ENCODE measurements around the gene CCDC71. TPM values are rescaled to one million over a fixed set of nuclear protein-coding genes. Genes with fewer than 3 reads are reported as not detected.

Gene CCDC71
- total and polyA plus RNA-seq, 5 donors from 2014 or later, result 0.76 to 12.9 (median 1.7) TPM

DNA sequence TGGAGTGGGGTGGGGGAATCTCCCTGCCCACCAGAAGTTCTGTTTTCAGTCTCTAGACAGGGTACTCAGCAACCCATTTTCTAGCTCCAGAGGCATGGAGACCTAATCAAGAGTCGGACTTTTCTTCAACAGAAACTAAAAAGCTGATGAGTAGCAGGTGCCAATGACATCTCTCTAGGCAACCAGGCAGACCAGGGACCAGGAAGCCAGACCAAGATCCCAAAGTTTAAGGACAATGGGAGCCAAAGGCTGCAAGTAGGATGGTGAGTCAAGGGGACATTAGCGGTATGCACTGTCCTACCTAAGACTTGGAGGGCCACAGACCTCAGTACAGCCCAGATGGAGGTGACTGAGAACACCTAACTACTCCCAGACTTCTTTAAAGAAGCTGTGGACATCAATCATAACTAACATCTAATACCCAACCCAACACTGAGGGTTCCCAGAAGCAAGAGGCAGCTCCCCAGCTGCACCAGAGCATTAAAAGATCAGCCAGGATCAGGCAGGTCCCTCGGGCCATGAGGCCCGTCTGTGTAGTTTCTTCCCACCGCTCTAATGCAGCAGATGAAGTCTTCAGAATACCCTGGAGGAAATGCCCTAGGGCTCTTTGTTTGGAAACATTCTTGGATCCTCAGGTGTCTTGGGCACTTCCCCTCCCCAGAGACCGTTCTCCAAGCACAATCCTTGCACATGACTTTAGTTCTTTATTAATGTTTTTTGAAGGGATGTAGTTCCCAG lies 979 bp downstream of the CCDC71 start:
- Mint-ChIP-seq H3K9me3 (peaks cover 0 to 3% (median 0%) of the 10 kb centered on the region in 7 donors), H3K36me3 (peaks cover 11% of the 10 kb centered on the region), H3K27ac (peak overlapping the region; percentile 90 to 93 (median 92)), H3K4me3 (peak overlapping the region; percentile 90 to 98 (median 92)), H3K27me3 (peaks cover 14% of the 10 kb centered on the region), H3K4me1 (peaks cover 7 to 36% (median 20%) of the 10 kb centered on the region in 4 donors)
- Histone ChIP-seq H3K9me3 (ENCODE audit: control insufficient read depth in 2 of 2, low read length in 2 of 2) (peaks cover 0 to 4% of the 10 kb centered on the region in 2 experiments), H3K4me1 (ENCODE audit: control insufficient read depth, insufficient read depth, low read length, poor library complexity, severe bottlenecking) (peaks cover 25% of the 10 kb centered on the region), H3K36me3 (ENCODE audit: control insufficient read depth, insufficient read depth, low read length) (peaks cover 14% of the 10 kb centered on the region), H3K27me3 (ENCODE audit: control insufficient read depth, insufficient read depth, low read length) (no peaks in the 10 kb centered on the region), H3K27ac (ENCODE audit: insufficient read depth, low read length, poor library complexity, severe bottlenecking) (peak overlapping the region; percentile 64), H3K4me3 (ENCODE audit: low read depth, low read length) (peak overlapping the region; percentile 77)
- DNase-seq (no peak), ATAC-seq (ENCODE audit: low read depth in 2 of 2) (no peak)

GRCh38 chr3:49163609-49164008 lies 2.5 kb downstream of the CCDC71 start:
- peaks cover 9% of the 10 kb centered on the region for H3K27me3 Mint-ChIP-seq
- peaks cover 14% of the 10 kb centered on the region for H3K36me3 ChIP-seq (ENCODE audit: control insufficient read depth, insufficient read depth, low read length)
- peaks cover 0 to 4% of the 10 kb centered on the region in 2 experiments for H3K9me3 ChIP-seq (ENCODE audit: control insufficient read depth in 2 of 2, low read length in 2 of 2)
- H3K4me3 ChIP-seq (ENCODE audit: low read depth, low read length), result no peak overlapping the region
- H3K4me1 Mint-ChIP-seq, result peaks cover 7 to 36% (median 18%) of the 10 kb centered on the region in 4 donors
- H3K4me3 Mint-ChIP-seq, result peak overlapping the region in 3 of 4 donors; percentile 10 to 92 (median 90)
- H3K27me3 ChIP-seq (ENCODE audit: control insufficient read depth, insufficient read depth, low read length), result no peaks in the 10 kb centered on the region
- H3K4me1 ChIP-seq (ENCODE audit: control insufficient read depth, insufficient read depth, low read length, poor library complexity, severe bottlenecking), result peaks cover 25% of the 10 kb centered on the region
- H3K9me3 Mint-ChIP-seq, result peaks cover 0 to 3% (median 0%) of the 10 kb centered on the region in 7 donors
- peaks cover 11% of the 10 kb centered on the region for H3K36me3 Mint-ChIP-seq
- H3K27ac Mint-ChIP-seq, result no peak overlapping the region
- ATAC-seq (ENCODE audit: low read depth in 2 of 2) (no peak), DNase-seq (no peak)
- no peak overlapping the region for H3K27ac ChIP-seq (ENCODE audit: insufficient read depth, low read length, poor library complexity, severe bottlenecking)

GRCh38 chr3:49162751-49163419 lies 3.2 kb downstream of the CCDC71 start:
- peaks cover 0 to 4% of the 10 kb centered on the region in 2 experiments for H3K9me3 ChIP-seq (ENCODE audit: control insufficient read depth in 2 of 2, low read length in 2 of 2)
- ATAC-seq (ENCODE audit: low read depth in 2 of 2) (no peak), DNase-seq (no peak)
- H3K27me3 ChIP-seq (ENCODE audit: control insufficient read depth, insufficient read depth, low read length), result no peaks in the 10 kb centered on the region
- peaks cover 9% of the 10 kb centered on the region for H3K27me3 Mint-ChIP-seq
- no peak overlapping the region for H3K27ac ChIP-seq (ENCODE audit: insufficient read depth, low read length, poor library complexity, severe bottlenecking)
- no peak overlapping the region for H3K4me3 Mint-ChIP-seq
- peaks cover 11% of the 10 kb centered on the region for H3K36me3 Mint-ChIP-seq
- H3K4me1 Mint-ChIP-seq, result peaks cover 7 to 36% (median 22%) of the 10 kb centered on the region in 4 donors
- H3K4me3 ChIP-seq (ENCODE audit: low read depth, low read length), result no peak overlapping the region
- peaks cover 25% of the 10 kb centered on the region for H3K4me1 ChIP-seq (ENCODE audit: control insufficient read depth, insufficient read depth, low read length, poor library complexity, severe bottlenecking)
- H3K27ac Mint-ChIP-seq, result no peak overlapping the region
- peaks cover 0 to 3% (median 0%) of the 10 kb centered on the region in 7 donors for H3K9me3 Mint-ChIP-seq
- peaks cover 14% of the 10 kb centered on the region for H3K36me3 ChIP-seq (ENCODE audit: control insufficient read depth, insufficient read depth, low read length)

GRCh38 chr3:49161808-49162530 lies 4.2 kb downstream of the CCDC71 start:
- H3K4me1 ChIP-seq (ENCODE audit: control insufficient read depth, insufficient read depth, low read length, poor library complexity, severe bottlenecking), result peaks cover 25% of the 10 kb centered on the region
- DNase-seq (no peak), ATAC-seq (ENCODE audit: low read depth in 2 of 2) (no peak)
- H3K36me3 Mint-ChIP-seq, result peaks cover 11% of the 10 kb centered on the region
- no peak overlapping the region for H3K27ac Mint-ChIP-seq
- peaks cover 7 to 36% (median 23%) of the 10 kb centered on the region in 4 donors for H3K4me1 Mint-ChIP-seq
- H3K9me3 Mint-ChIP-seq, result peaks cover 0 to 3% (median 0%) of the 10 kb centered on the region in 7 donors
- H3K9me3 ChIP-seq (ENCODE audit: control insufficient read depth in 2 of 2, low read length in 2 of 2), result peaks cover 0 to 4% of the 10 kb centered on the region in 2 experiments
- no peak overlapping the region for H3K27ac ChIP-seq (ENCODE audit: insufficient read depth, low read length, poor library complexity, severe bottlenecking)
- no peaks in the 10 kb centered on the region for H3K27me3 ChIP-seq (ENCODE audit: control insufficient read depth, insufficient read depth, low read length)
- H3K4me3 Mint-ChIP-seq, result no peak overlapping the region
- H3K4me3 ChIP-seq (ENCODE audit: low read depth, low read length), result no peak overlapping the region
- H3K27me3 Mint-ChIP-seq, result peaks cover 9% of the 10 kb centered on the region
- peaks cover 14% of the 10 kb centered on the region for H3K36me3 ChIP-seq (ENCODE audit: control insufficient read depth, insufficient read depth, low read length)

GRCh38 chr3:49161197-49161596 lies 4.9 kb downstream of the CCDC71 start:
- H3K4me1 ChIP-seq (ENCODE audit: control insufficient read depth, insufficient read depth, low read length, poor library complexity, severe bottlenecking), result peaks cover 18% of the 10 kb centered on the region
- no peaks in the 10 kb centered on the region for H3K9me3 ChIP-seq (ENCODE audit: control insufficient read depth in 2 of 2, low read length in 2 of 2)
- no peaks in the 10 kb centered on the region for H3K27me3 ChIP-seq (ENCODE audit: control insufficient read depth, insufficient read depth, low read length)
- peaks cover 7 to 29% (median 23%) of the 10 kb centered on the region in 4 donors for H3K4me1 Mint-ChIP-seq
- peaks cover 11% of the 10 kb centered on the region for H3K36me3 Mint-ChIP-seq
- peaks cover 14% of the 10 kb centered on the region for H3K36me3 ChIP-seq (ENCODE audit: control insufficient read depth, insufficient read depth, low read length)
- peak overlapping the region in 1 of 4 donors; percentile 60 for H3K4me3 Mint-ChIP-seq
- H3K27me3 Mint-ChIP-seq, result peaks cover 9% of the 10 kb centered on the region
- no peak overlapping the region for H3K27ac Mint-ChIP-seq
- no peak overlapping the region for H3K27ac ChIP-seq (ENCODE audit: insufficient read depth, low read length, poor library complexity, severe bottlenecking)
- no peak for ATAC-seq (ENCODE audit: low read depth in 2 of 2)
- H3K9me3 Mint-ChIP-seq, result peaks cover 0 to 3% (median 0%) of the 10 kb centered on the region in 7 donors
- no peak for DNase-seq
- H3K4me3 ChIP-seq (ENCODE audit: low read depth, low read length), result no peak overlapping the region

- no peaks in the 10 kb centered on the region for H3K4me1 ChIP-seq (ENCODE audit: control insufficient read depth, insufficient read depth, low read length, poor library complexity, severe bottlenecking)
- no peak overlapping the region for H3K27ac ChIP-seq (ENCODE audit: insufficient read depth, low read length, poor library complexity, severe bottlenecking)
- no peak overlapping the region for H3K27ac Mint-ChIP-seq
- peaks cover 9% of the 10 kb centered on the region for H3K36me3 ChIP-seq (ENCODE audit: control insufficient read depth, insufficient read depth, low read length)
- H3K4me1 Mint-ChIP-seq, result peaks cover 0 to 10% (median 7%) of the 10 kb centered on the region in 4 donors
- ATAC-seq (ENCODE audit: low read depth in 2 of 2) (no peak), DNase-seq (no peak)
- H3K4me3 ChIP-seq (ENCODE audit: low read depth, low read length), result no peak overlapping the region
- H3K4me3 Mint-ChIP-seq, result no peak overlapping the region
- no peaks in the 10 kb centered on the region for H3K27me3 ChIP-seq (ENCODE audit: control insufficient read depth, insufficient read depth, low read length)
- no peaks in the 10 kb centered on the region for H3K9me3 Mint-ChIP-seq
- H3K36me3 Mint-ChIP-seq, result peaks cover 4% of the 10 kb centered on the region
- H3K9me3 ChIP-seq (ENCODE audit: control insufficient read depth in 2 of 2, low read length in 2 of 2), result no peaks in the 10 kb centered on the region
- no peaks in the 10 kb centered on the region for H3K27me3 Mint-ChIP-seq
Observed at GRCh38 chr3:49158792-49159191, 7.3 kb downstream of the CCDC71 start.

DNA sequence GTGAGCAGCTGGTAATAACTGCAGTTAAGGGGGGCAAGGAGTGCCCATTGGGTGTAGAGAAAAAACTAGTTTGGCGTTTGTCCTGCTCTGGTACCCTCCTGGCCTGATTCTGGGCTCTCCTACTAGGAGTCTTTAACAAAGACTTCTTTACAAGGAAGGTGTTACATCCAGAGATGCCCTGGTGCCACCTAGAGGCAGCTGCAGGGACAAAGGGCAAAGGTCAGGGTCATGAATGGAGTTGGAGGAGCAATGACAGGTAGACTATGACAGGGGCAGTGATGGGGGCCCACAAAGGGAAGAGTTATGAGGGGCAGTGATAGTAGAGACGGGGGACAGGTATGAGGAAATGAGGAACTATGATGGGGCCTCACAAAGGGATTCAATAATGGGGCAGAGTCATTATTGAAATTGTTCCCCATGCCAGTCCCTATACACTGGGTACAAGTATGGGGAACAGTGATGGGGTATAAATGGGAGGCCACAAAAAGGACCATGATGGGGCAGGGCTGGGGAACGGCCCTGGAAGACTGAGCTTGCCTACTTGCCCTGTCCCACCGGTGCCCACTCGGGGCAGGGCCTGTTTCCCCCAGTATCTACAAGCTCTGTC lies 7.9 kb downstream of the CCDC71 start:
- H3K9me3 ChIP-seq (ENCODE audit: control insufficient read depth in 2 of 2, low read length in 2 of 2), result no peaks in the 10 kb centered on the region
- Mint-ChIP-seq H3K9me3 (no peaks in the 10 kb centered on the region), H3K36me3 (no peaks in the 10 kb centered on the region), H3K4me3 (peak overlapping the region in 1 of 4 donors; percentile 12), H3K27me3 (no peaks in the 10 kb centered on the region), H3K4me1 (peaks cover 0 to 7% (median 5%) of the 10 kb centered on the region in 4 donors), H3K27ac (peak overlapping the region in 1 of 3 donors; percentile 36)
- peaks cover 3% of the 10 kb centered on the region for H3K36me3 ChIP-seq (ENCODE audit: control insufficient read depth, insufficient read depth, low read length)
- ATAC-seq (ENCODE audit: low read depth in 2 of 2), result peak; percentile 72 to 81
- no peaks in the 10 kb centered on the region for H3K4me1 ChIP-seq (ENCODE audit: control insufficient read depth, insufficient read depth, low read length, poor library complexity, severe bottlenecking)
- no peak overlapping the region for H3K27ac ChIP-seq (ENCODE audit: insufficient read depth, low read length, poor library complexity, severe bottlenecking)
- no peaks in the 10 kb centered on the region for H3K27me3 ChIP-seq (ENCODE audit: control insufficient read depth, insufficient read depth, low read length)
- DNase-seq, result peak; percentile 50 to 78 (median 65)
- H3K4me3 ChIP-seq (ENCODE audit: low read depth, low read length), result no peak overlapping the region
